ENCODE data around the gene C1QTNF3.
"Not testable (repeated sequence)": the region's sequence is repeated elsewhere in the genome, so short reads cannot be mapped to it uniquely, and the experiment has no call there.

- TF ChIP-seq POLR2AphosphoS5, CTCF, POLR2A (IDR thresholded peaks at IDR 0.05): not testable (repeated sequence)
These were observed 48.0 kb upstream of the C1QTNF3 start for GRCh38 chr5:34091039-34091438.
